ENCODE data around the gene ALDH3B2.
"Not testable (repeated sequence)": the region's sequence is repeated elsewhere in the genome, so short reads cannot be mapped to it uniquely, and the experiment has no call there.

GRCh38 chr11:67626131-67626833 lies 48.1 kb downstream of the ALDH3B2 start:
- TF ChIP-seq, protein P1, sequence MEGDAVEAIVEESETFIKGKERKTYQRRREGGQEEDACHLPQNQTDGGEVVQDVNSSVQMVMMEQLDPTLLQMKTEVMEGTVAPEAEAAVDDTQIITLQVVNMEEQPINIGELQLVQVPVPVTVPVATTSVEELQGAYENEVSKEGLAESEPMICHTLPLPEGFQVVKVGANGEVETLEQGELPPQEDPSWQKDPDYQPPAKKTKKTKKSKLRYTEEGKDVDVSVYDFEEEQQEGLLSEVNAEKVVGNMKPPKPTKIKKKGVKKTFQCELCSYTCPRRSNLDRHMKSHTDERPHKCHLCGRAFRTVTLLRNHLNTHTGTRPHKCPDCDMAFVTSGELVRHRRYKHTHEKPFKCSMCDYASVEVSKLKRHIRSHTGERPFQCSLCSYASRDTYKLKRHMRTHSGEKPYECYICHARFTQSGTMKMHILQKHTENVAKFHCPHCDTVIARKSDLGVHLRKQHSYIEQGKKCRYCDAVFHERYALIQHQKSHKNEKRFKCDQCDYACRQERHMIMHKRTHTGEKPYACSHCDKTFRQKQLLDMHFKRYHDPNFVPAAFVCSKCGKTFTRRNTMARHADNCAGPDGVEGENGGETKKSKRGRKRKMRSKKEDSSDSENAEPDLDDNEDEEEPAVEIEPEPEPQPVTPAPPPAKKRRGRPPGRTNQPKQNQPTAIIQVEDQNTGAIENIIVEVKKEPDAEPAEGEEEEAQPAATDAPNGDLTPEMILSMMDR (IDR thresholded peaks at IDR 0.05) = not testable (repeated sequence)
- TF ChIP-seq EZH2 (IDR thresholded peaks at IDR 0.05; ENCODE audit: borderline replicate concordance, insufficient read depth, low read depth, low read length, poor library complexity, severe bottlenecking) = not testable (repeated sequence)
